NCI-H2227 treated with DMSO at 0.1 percent for 48 hours (cell line): ENCODE data around the gene OR6C76.
"Not testable (repeated sequence)": the region's sequence is repeated elsewhere in the genome, so short reads cannot be mapped to it uniquely, and the experiment has no call there.

Source experiments
- DNase-seq: peaks from one replicate; lab custom pipeline; 2025; lab: John Stamatoyannopoulos, UW

The OR6C76 gene

GRCh38 chr12:55425954-55426353 is at the start of gene OR6C76:
OR6C76 (plus strand) TSS chr12:55426254; CDS start chr12:55426254, 0 bp downstream.
- no peak for DNase-seq

GRCh38 chr12:55385891-55386290 is 40.2 kb upstream of the OR6C76 start:
- no peak for DNase-seq

- no peak for DNase-seq
Observed at GRCh38 chr12:55392032-55392795, 33.8 kb upstream of the OR6C76 start.

GRCh38 chr12:55396326-55396725 is 29.7 kb upstream of the OR6C76 start:
- no peak for DNase-seq

GRCh38 chr12:55400229-55400628 is 25.8 kb upstream of the OR6C76 start, which contains the start of gene OR6C65:
OR6C65 (plus strand) TSS chr12:55400529; CDS start chr12:55400529, 0 bp downstream.
- no peak for DNase-seq

GRCh38 chr12:55407866-55408265 is 18.2 kb upstream of the OR6C76 start:
- DNase-seq = no peak

GRCh38 chr12:55409133-55409532 is 16.9 kb upstream of the OR6C76 start:
- not testable (repeated sequence) for DNase-seq

- not testable (repeated sequence) for DNase-seq
Observed at GRCh38 chr12:55412138-55412537, 13.9 kb upstream of the OR6C76 start.

GRCh38 chr12:55413498-55414388 is 12.3 kb upstream of the OR6C76 start:
- DNase-seq = not testable (repeated sequence)

GRCh38 chr12:55414396-55414823 is 11.6 kb upstream of the OR6C76 start:
- DNase-seq = not testable (repeated sequence)

GRCh38 chr12:55414889-55415288 is 11.2 kb upstream of the OR6C76 start:
- DNase-seq = not testable (repeated sequence)

GRCh38 chr12:55416961-55417360 is 9.1 kb upstream of the OR6C76 start:
- no peak for DNase-seq

GRCh38 chr12:55420307-55420962 is 5.6 kb upstream of the OR6C76 start:
- no peak for DNase-seq

- DNase-seq = no peak
Observed at GRCh38 chr12:55428331-55429243, 2.5 kb downstream of the OR6C76 start.

- not testable (repeated sequence) for DNase-seq
Observed at GRCh38 chr12:55441233-55441632, 15.2 kb downstream of the OR6C76 start.

GRCh38 chr12:55443776-55444175 is 17.7 kb downstream of the OR6C76 start, which contains the start of gene OR6C2:
OR6C2 (plus strand) TSS chr12:55444076; CDS start chr12:55452214, 8,138 bp downstream.
- DNase-seq = no peak

- no peak for DNase-seq
Observed at GRCh38 chr12:55445357-55445756, 19.3 kb downstream of the OR6C76 start.

GRCh38 chr12:55446326-55446725 is 20.3 kb downstream of the OR6C76 start:
- DNase-seq = no peak

- no peak for DNase-seq
Observed at GRCh38 chr12:55448825-55449224, 22.8 kb downstream of the OR6C76 start.

GRCh38 chr12:55464926-55465325 is 38.9 kb downstream of the OR6C76 start:
- not testable (repeated sequence) for DNase-seq

GRCh38 chr12:55467836-55468235 is 41.8 kb downstream of the OR6C76 start:
- DNase-seq = no peak
